Spleen (tissue), 7 donors: ENCODE results near the gene AP1G2.
"Not testable (repeated sequence)": the region's sequence is repeated elsewhere in the genome, so short reads cannot be mapped to it uniquely, and the experiment has no call there.

Source experiments
- CTCF ChIP-seq, 11 experiments: fragments of 200-600 bp in 7 of 11; fragments of 450-650 bp in 4 of 11; sonication (generic) in 4 of 11; IDR thresholded peaks in 8 of 11; conservative IDR thresholded peaks in 3 of 11; 1 replicate in 7 of 11; 2 replicates in 4 of 11; pipeline versions ENCODE4 v1.4.0 to v1.8.0; 2016 to 2021; ENCODE audit warnings: antibody characterized with exemption in 11 of 11, inconsistent platforms in 4 of 11, mild to moderate bottlenecking in 1 of 11
- POLR2A ChIP-seq, 3 donors: fragments of 450-650 bp; IDR thresholded peaks; one replicate each; pipeline ENCODE4 v1.5.1; 2017; ENCODE audit warnings: antibody characterized with exemption in 3 of 3, mild to moderate bottlenecking in 1 of 3
- POLR2AphosphoS5 ChIP-seq, 3 donors: sonication (generic); formaldehyde crosslinking; IDR thresholded peaks; one replicate each; pipeline ENCODE4 v1.5.1; 2017; ENCODE audit warnings: antibody characterized with exemption in 3 of 3
- donor health status: DM: no; HTN: no; CAD: no; lungs with moderate emphysema.
- donor health status: DM: no; HTN: no; CAD: no.
- donor health status: DM: no; HTN: no; CAD: no.

GRCh38 chr14:23609411-23610089, 42.0 kb upstream of the AP1G2 start:
- not testable (repeated sequence) for TF ChIP-seq POLR2AphosphoS5 (IDR thresholded peaks at IDR 0.05); CTCF (IDR thresholded peaks at IDR 0.05 in 8 of 11, conservative IDR thresholded peaks at IDR 0.05 in 3 of 11); POLR2A (IDR thresholded peaks at IDR 0.05)
